Colonic mucosa (tissue), 4 donors: ENCODE results near the gene RBM47. TPM values are rescaled to one million over a fixed set of nuclear protein-coding genes. Genes with fewer than 3 reads are reported as not detected.
"Not testable (repeated sequence)": the region's sequence is repeated elsewhere in the genome, so short reads cannot be mapped to it uniquely, and the experiment has no call there.

Experiments used
- DNase-seq: peaks from one replicate; pipeline ENCODE4 v3.0.0-alpha.2; 2020
- H3K27ac ChIP-seq: fragments of 200-600 bp; one replicate; pipeline ENCODE4 v1.8.0; 2021
- H3K27me3 ChIP-seq: fragments of 200-600 bp; one replicate; pipeline ENCODE4 v1.8.0; 2021
- H3K36me3 ChIP-seq: fragments of 200-600 bp; one replicate; pipeline ENCODE4 v1.8.0; 2021
- H3K4me1 ChIP-seq: fragments of 200-600 bp; one replicate; pipeline ENCODE4 v1.8.0; 2021; ENCODE audit warnings: mild to moderate bottlenecking
- H3K4me3 ChIP-seq: fragments of 200-600 bp; one replicate; pipeline ENCODE4 v1.8.0; 2021
- H3K9ac ChIP-seq, 2 donors: one replicate each; pipeline ENCODE4 v1.7.0; 2013; ENCODE audit warnings: control low read depth in 2 of 2, low read depth in 2 of 2, low read length in 2 of 2
- H3K9me3 ChIP-seq: fragments of 200-600 bp; one replicate; pipeline ENCODE4 v1.8.0; 2021
- CTCF ChIP-seq: fragments of 200-600 bp; IDR thresholded peaks from one replicate; pipeline ENCODE4 v1.8.0; 2022; ENCODE audit warnings: antibody characterized with exemption, mild to moderate bottlenecking
- intact Hi-C: fragments of 100-400 bp; cut with DNase I; formaldehyde crosslinking; loops from one replicate; pipeline ENCODE4 v1.14.1; 2022
- total RNA-seq, 2 donors: library from RNA; stranded (reverse); fragmentation: NEBNext Ultra II Directional in 1 of 2; extraction: Animal tissue kit (Norgen Biotek cat#: 25700) in 1 of 2; gene quantifications; one replicate each; pipeline ENCODE4 v1.2.1, GENCODE V29; 2021
- donor health status: healthy.
- donor health status: DM: no; HTN: no; CAD: no.
- donor health status: DM: no; HTN: no; CAD: no.

RBM47 gene
- total RNA-seq, 2 donors from 2014 or later = 279 to 281 TPM

GRCh38 chr4:40562208-40562607, 67.5 kb downstream of the RBM47 start:
- Histone ChIP-seq H3K4me3 (no peak overlapping the region), H3K9me3 (no peaks in the 10 kb centered on the region), H3K9ac (no peak overlapping the region), H3K27me3 (no peaks in the 10 kb centered on the region), H3K27ac (no peak overlapping the region), H3K4me1 (no peaks in the 10 kb centered on the region), H3K36me3 (no peaks in the 10 kb centered on the region)
- intact Hi-C loops = no loop called here
- DNase-seq = no peak
- TF ChIP-seq CTCF = no peak

GRCh38 chr4:40561543-40562177, 68.0 kb downstream of the RBM47 start:
- H3K4me1 ChIP-seq, H3K9me3 ChIP-seq, H3K27me3 ChIP-seq, DNase-seq, H3K9ac ChIP-seq, H3K27ac ChIP-seq, H3K36me3 ChIP-seq, intact Hi-C loops, H3K4me3 ChIP-seq: not testable (repeated sequence)

- no peaks in the 10 kb centered on the region for H3K27me3 ChIP-seq
- intact Hi-C loops = loop anchor here (10.0 kb wide), 1 partner anchor 155 kb away; no protein-coding TSS in a partner anchor
- no peak overlapping the region for H3K4me3 ChIP-seq
- no peak for DNase-seq
- H3K27ac ChIP-seq = no peak overlapping the region
- no peaks in the 10 kb centered on the region for H3K4me1 ChIP-seq
- no peaks in the 10 kb centered on the region for H3K36me3 ChIP-seq
- TF ChIP-seq CTCF = no peak
- H3K9ac ChIP-seq = no peak overlapping the region
- H3K9me3 ChIP-seq = no peaks in the 10 kb centered on the region
Measured at GRCh38 chr4:40559585-40560465, 69.8 kb downstream of the RBM47 start.

GRCh38 chr4:40557736-40558135, 71.9 kb downstream of the RBM47 start:
- H3K27ac ChIP-seq = no peak overlapping the region
- H3K9ac ChIP-seq = no peak overlapping the region
- no peaks in the 10 kb centered on the region for H3K4me1 ChIP-seq
- H3K27me3 ChIP-seq = no peaks in the 10 kb centered on the region
- TF ChIP-seq CTCF = no peak
- DNase-seq = no peak
- no peaks in the 10 kb centered on the region for H3K36me3 ChIP-seq
- intact Hi-C loops = loop anchor here (10.0 kb wide), 1 partner anchor 157 kb away; no protein-coding TSS in a partner anchor
- H3K4me3 ChIP-seq = no peak overlapping the region
- H3K9me3 ChIP-seq = no peaks in the 10 kb centered on the region

GRCh38 chr4:40555176-40555900, 74.3 kb downstream of the RBM47 start:
- H3K4me1 ChIP-seq = peaks cover 2% of the 10 kb centered on the region
- no peak overlapping the region for H3K27ac ChIP-seq
- DNase-seq = no peak

GRCh38 chr4:40554641-40555040, 75.0 kb downstream of the RBM47 start:
- not testable (repeated sequence) for H3K9me3 ChIP-seq, H3K27me3 ChIP-seq, H3K4me1 ChIP-seq, H3K36me3 ChIP-seq, H3K27ac ChIP-seq, DNase-seq, H3K9ac ChIP-seq, H3K4me3 ChIP-seq
- intact Hi-C loops = loop anchor here (5.0 to 10.0 kb wide), 2 partner anchors 37 to 160 kb away; no protein-coding TSS in a partner anchor

More at GRCh38 chr4:40555176-40555900, 74.3 kb downstream of the RBM47 start:
- Histone ChIP-seq H3K9ac (no peak overlapping the region), H3K36me3 (no peaks in the 10 kb centered on the region), H3K9me3 (no peaks in the 10 kb centered on the region), H3K27me3 (no peaks in the 10 kb centered on the region), H3K4me3 (no peak overlapping the region)
- TF ChIP-seq CTCF = no peak
- intact Hi-C loops = loop anchor here (10.0 kb wide), 1 partner anchor 159 kb away; no protein-coding TSS in a partner anchor
